ENCODE measurements around the gene OSBPL2. TPM values are rescaled to one million over a fixed set of nuclear protein-coding genes. Genes with fewer than 3 reads are reported as not detected.

The OSBPL2 gene
- total RNA-seq, 2 donors from 2014 or later = 46.7 to 50.3 TPM

GRCh38 chr20:62231292-62231691, 7.0 kb upstream of the OSBPL2 start:
- 61 to 75% methylated on average over 4 to 6 of the region's 6 CpGs for WGBS, 2 experiments (ENCODE audit: insufficient coverage in 1 of 2, insufficient read length in 1 of 2)
- Histone ChIP-seq H3K4me3 (ENCODE audit: low read length) (no peak overlapping the region), H3K9me3 (ENCODE audit: control insufficient read depth, low read length) (no peaks in the 10 kb centered on the region), H3K27ac (ENCODE audit: low read depth, low read length) (no peak overlapping the region), H3K36me3 (ENCODE audit: control insufficient read depth, insufficient read depth, low read length) (no peaks in the 10 kb centered on the region), H3K4me1 (ENCODE audit: control insufficient read depth, insufficient read depth, low read length) (no peaks in the 10 kb centered on the region), H3K27me3 (ENCODE audit: control insufficient read depth, insufficient read depth, low read length, poor library complexity, severe bottlenecking) (peaks cover 4% of the 10 kb centered on the region), H3K9ac (ENCODE audit: extremely low read depth, low read length, poor library complexity, severe bottlenecking) (no peak overlapping the region)
- no peak for DNase-seq
- no peak for TF ChIP-seq CTCF (conservative IDR thresholded peaks at IDR 0.05)
- no peak overlapping the region for H3K27ac Mint-ChIP-seq
- H3K9me3 Mint-ChIP-seq = peaks cover 1% of the 10 kb centered on the region
- no peaks in the 10 kb centered on the region for H3K36me3 Mint-ChIP-seq (ENCODE audit: low read depth)
- H3K4me1 Mint-ChIP-seq = no peaks in the 10 kb centered on the region
- no peak overlapping the region for H3K4me3 Mint-ChIP-seq
- peaks cover 4% of the 10 kb centered on the region for H3K27me3 Mint-ChIP-seq (ENCODE audit: insufficient read depth)

- Mint-ChIP-seq H3K27me3 (ENCODE audit: insufficient read depth) (peaks cover 3% of the 10 kb centered on the region), H3K9me3 (peaks cover 1% of the 10 kb centered on the region), H3K27ac (no peak overlapping the region), H3K4me3 (no peak overlapping the region), H3K4me1 (no peaks in the 10 kb centered on the region), H3K36me3 (ENCODE audit: low read depth) (no peaks in the 10 kb centered on the region)
- Histone ChIP-seq H3K9me3 (ENCODE audit: control insufficient read depth, low read length) (no peaks in the 10 kb centered on the region), H3K4me1 (ENCODE audit: control insufficient read depth, insufficient read depth, low read length) (no peaks in the 10 kb centered on the region), H3K9ac (ENCODE audit: extremely low read depth, low read length, poor library complexity, severe bottlenecking) (no peak overlapping the region), H3K27ac (ENCODE audit: low read depth, low read length) (no peak overlapping the region), H3K4me3 (ENCODE audit: low read length) (no peak overlapping the region), H3K36me3 (ENCODE audit: control insufficient read depth, insufficient read depth, low read length) (no peaks in the 10 kb centered on the region), H3K27me3 (ENCODE audit: control insufficient read depth, insufficient read depth, low read length, poor library complexity, severe bottlenecking) (no peaks in the 10 kb centered on the region)
- WGBS, 2 experiments (ENCODE audit: insufficient coverage in 1 of 2, insufficient read length in 1 of 2) = 90 to 92% methylated on average over 7 of the region's 7 CpGs
- TF ChIP-seq CTCF (conservative IDR thresholded peaks at IDR 0.05) = no peak
- DNase-seq = no peak
Measured at GRCh38 chr20:62232194-62232593, 6.1 kb upstream of the OSBPL2 start.

- Mint-ChIP-seq H3K27me3 (ENCODE audit: insufficient read depth) (peaks cover 3% of the 10 kb centered on the region), H3K36me3 (ENCODE audit: low read depth) (no peaks in the 10 kb centered on the region), H3K4me3 (no peak overlapping the region), H3K27ac (no peak overlapping the region), H3K4me1 (peaks cover 5% of the 10 kb centered on the region), H3K9me3 (peaks cover 1% of the 10 kb centered on the region)
- no peak for TF ChIP-seq CTCF (conservative IDR thresholded peaks at IDR 0.05)
- H3K9ac ChIP-seq (ENCODE audit: extremely low read depth, low read length, poor library complexity, severe bottlenecking) = no peak overlapping the region
- no peaks in the 10 kb centered on the region for H3K4me1 ChIP-seq (ENCODE audit: control insufficient read depth, insufficient read depth, low read length)
- no peak overlapping the region for H3K4me3 ChIP-seq (ENCODE audit: low read length)
- no peaks in the 10 kb centered on the region for H3K36me3 ChIP-seq (ENCODE audit: control insufficient read depth, insufficient read depth, low read length)
- H3K9me3 ChIP-seq (ENCODE audit: control insufficient read depth, low read length) = no peaks in the 10 kb centered on the region
- no peak for DNase-seq
- no peaks in the 10 kb centered on the region for H3K27me3 ChIP-seq (ENCODE audit: control insufficient read depth, insufficient read depth, low read length, poor library complexity, severe bottlenecking)
- H3K27ac ChIP-seq (ENCODE audit: low read depth, low read length) = no peak overlapping the region
- 84 to 93% methylated on average over 7 to 18 of the region's 18 CpGs for WGBS, 2 experiments (ENCODE audit: insufficient coverage in 1 of 2, insufficient read length in 1 of 2)
Measured at GRCh38 chr20:62232770-62233645, 5.3 kb upstream of the OSBPL2 start.
